Tibial artery (tissue), 4 donors: ENCODE measurements around the gene SIDT2.

ENCODE experiments used
- DNase-seq, 2 donors: peaks; one replicate each; pipeline ENCODE4 v3.0.0-alpha.2; 2019
- H3K27ac ChIP-seq, 2 donors: fragments of 200-600 bp; sonication (generic) in 1 of 2; 1 replicate in 1 of 2; 2 replicates in 1 of 2; pipeline ENCODE4 v1.5.1; 2018 to 2019; ENCODE audit warnings: mild to moderate bottlenecking in 1 of 2
- H3K27me3 ChIP-seq, 2 donors: fragments of 200-600 bp; sonication (generic) in 1 of 2; one replicate each; pipeline versions ENCODE4 v1.5.1 to v1.6.0; 2016 to 2019
- H3K36me3 ChIP-seq, 3 donors: fragments of 200-600 bp; sonication (generic) in 2 of 3; one replicate each; pipeline ENCODE4 v1.5.1; 2016 to 2019; ENCODE audit warnings: mild to moderate bottlenecking in 2 of 3
- H3K4me1 ChIP-seq, 4 donors: fragments of 200-600 bp; sonication (generic) in 2 of 4; 1 replicate in 3 of 4; 2 replicates in 1 of 4; pipeline ENCODE4 v1.5.1; 2016 to 2019
- H3K4me3 ChIP-seq, 2 donors: fragments of 200-600 bp; sonication (generic) in 1 of 2; 1 replicate in 1 of 2; 2 replicates in 1 of 2; pipeline ENCODE4 v1.5.1; 2018 to 2019; ENCODE audit warnings: mild to moderate bottlenecking in 2 of 2
- H3K9me3 ChIP-seq, 3 donors: fragments of 200-600 bp; sonication (generic) in 1 of 3; one replicate each; pipeline ENCODE4 v1.5.1; 2016 to 2019
- intact Hi-C: fragments of 100-400 bp; cut with DNase I; formaldehyde crosslinking; loops from one replicate; pipeline ENCODE4 v1.15.0; 2023; ENCODE audit warnings: low total_unique reads
- TF ChIP-seq, protein P1 (sequence below), 2 experiments: fragments of 200-600 bp in 1 of 2; fragments of 450-650 bp in 1 of 2; IDR thresholded peaks; one replicate each; pipeline ENCODE4 v1.5.1; 2017 to 2019; ENCODE audit warnings: antibody characterized with exemption in 2 of 2, mild to moderate bottlenecking in 1 of 2, moderate library complexity in 1 of 2

SIDT2 gene

DNA sequence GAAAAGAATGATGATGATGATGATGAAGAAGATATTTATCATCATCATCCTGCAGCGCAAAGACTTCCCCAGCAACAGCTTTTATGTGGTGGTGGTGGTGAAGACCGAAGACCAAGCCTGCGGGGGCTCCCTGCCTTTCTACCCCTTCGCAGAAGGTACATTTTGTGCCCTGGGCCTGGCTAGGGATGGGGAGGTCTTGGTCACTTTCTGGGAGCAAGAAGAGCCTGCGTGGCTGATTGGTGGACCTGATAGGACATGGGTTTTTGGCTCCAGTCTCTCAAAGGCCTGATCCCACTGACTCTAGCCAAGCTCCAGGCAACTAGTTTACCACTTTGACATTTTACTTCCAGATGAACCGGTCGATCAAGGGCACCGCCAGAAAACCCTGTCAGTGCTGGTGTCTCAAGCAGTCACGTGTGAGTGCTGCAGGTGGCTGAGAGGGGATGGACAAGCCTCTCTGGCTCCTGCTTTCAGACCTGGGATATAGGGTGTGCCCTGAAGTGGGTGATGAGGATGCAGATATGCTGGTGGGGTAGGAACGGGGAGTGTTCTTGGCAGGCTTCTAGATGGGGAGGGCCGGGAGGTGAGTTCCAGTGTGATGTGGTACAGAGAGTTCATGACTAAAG, 5.3 kb downstream of the SIDT2 start:
- TF ChIP-seq, protein P1, sequence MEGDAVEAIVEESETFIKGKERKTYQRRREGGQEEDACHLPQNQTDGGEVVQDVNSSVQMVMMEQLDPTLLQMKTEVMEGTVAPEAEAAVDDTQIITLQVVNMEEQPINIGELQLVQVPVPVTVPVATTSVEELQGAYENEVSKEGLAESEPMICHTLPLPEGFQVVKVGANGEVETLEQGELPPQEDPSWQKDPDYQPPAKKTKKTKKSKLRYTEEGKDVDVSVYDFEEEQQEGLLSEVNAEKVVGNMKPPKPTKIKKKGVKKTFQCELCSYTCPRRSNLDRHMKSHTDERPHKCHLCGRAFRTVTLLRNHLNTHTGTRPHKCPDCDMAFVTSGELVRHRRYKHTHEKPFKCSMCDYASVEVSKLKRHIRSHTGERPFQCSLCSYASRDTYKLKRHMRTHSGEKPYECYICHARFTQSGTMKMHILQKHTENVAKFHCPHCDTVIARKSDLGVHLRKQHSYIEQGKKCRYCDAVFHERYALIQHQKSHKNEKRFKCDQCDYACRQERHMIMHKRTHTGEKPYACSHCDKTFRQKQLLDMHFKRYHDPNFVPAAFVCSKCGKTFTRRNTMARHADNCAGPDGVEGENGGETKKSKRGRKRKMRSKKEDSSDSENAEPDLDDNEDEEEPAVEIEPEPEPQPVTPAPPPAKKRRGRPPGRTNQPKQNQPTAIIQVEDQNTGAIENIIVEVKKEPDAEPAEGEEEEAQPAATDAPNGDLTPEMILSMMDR (IDR thresholded peaks at IDR 0.05) = no peak
- Histone ChIP-seq H3K36me3 (peaks cover 14 to 70% (median 62%) of the 10 kb centered on the region in 3 donors), H3K9me3 (no peaks in the 10 kb centered on the region), H3K4me3 (no peak overlapping the region), H3K27me3 (no peaks in the 10 kb centered on the region), H3K4me1 (peaks cover 6 to 32% (median 25%) of the 10 kb centered on the region in 4 donors), H3K27ac (no peak overlapping the region)
- intact Hi-C loops = loop anchor here (5.0 kb wide), 1 partner anchor 43 kb away; no protein-coding TSS in a partner anchor
- DNase-seq = no peak

DNA sequence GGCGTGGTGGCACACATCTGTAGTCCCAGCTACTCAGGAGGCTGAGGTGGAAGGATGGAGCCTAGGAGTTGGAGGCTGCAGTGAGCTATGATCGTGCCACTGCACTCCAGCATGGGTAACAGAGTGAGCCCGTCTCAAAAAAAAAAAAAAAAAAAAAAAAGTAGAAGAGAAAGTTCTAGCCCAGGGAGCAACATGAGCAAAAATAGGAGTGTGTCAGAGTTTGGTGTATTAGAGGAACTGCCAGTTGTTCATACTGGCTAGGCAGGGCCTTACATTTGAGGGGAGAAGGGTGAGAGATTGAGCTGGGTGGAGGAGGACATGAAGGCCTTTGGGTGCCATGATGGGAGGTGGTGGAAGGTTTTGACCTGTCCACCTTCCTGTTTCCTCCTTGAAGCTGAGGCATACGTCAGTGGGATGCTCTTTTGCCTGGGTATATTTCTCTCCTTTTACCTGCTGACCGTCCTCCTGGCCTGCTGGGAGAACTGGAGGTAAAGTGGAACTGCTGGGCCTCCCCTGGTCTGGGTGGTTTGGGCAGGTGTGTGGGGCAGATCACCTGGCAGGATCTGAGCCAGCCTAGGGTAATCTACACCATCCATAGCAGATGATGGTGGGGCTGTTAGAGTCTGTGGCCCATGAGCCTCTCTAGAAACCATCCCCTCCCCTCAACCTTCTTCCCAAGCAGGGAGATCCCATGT, 7.3 kb downstream of the SIDT2 start:
- peaks cover 3 to 19% (median 10%) of the 10 kb centered on the region in 4 donors for H3K4me1 ChIP-seq
- H3K36me3 ChIP-seq = peaks cover 26 to 90% (median 82%) of the 10 kb centered on the region in 3 donors
- H3K27me3 ChIP-seq = no peaks in the 10 kb centered on the region
- intact Hi-C loops = no loop called here
- no peaks in the 10 kb centered on the region for H3K9me3 ChIP-seq
- no peak overlapping the region for H3K27ac ChIP-seq
- TF ChIP-seq, protein P1 (IDR thresholded peaks at IDR 0.05) = no peak
- peak in 1 of 2 donors; percentile 46 for DNase-seq
- H3K4me3 ChIP-seq = no peak overlapping the region

DNA sequence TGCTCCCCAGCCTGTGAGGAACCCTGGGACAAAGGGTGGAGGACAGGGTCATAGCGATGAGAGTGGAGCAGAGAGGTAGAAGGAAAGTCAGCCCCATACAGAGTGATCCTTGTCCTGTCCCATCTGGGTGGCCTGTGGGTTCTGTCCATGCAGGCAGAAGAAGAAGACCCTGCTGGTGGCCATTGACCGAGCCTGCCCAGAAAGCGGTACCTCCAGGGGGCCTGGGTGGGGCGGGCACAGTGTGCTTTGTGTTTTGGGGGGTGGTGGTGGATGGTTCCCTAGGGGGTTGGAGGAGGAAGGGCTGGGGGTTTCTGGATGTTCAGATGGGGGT, 7.9 kb downstream of the SIDT2 start:
- TF ChIP-seq, protein P1 (IDR thresholded peaks at IDR 0.05) = no peak
- Histone ChIP-seq H3K27ac (no peak overlapping the region), H3K4me1 (peaks cover 0 to 14% (median 5%) of the 10 kb centered on the region in 4 donors), H3K9me3 (no peaks in the 10 kb centered on the region), H3K27me3 (no peaks in the 10 kb centered on the region), H3K4me3 (no peak overlapping the region), H3K36me3 (peaks cover 26 to 95% (median 87%) of the 10 kb centered on the region in 3 donors)
- DNase-seq = peak in 1 of 2 donors; percentile 60
- intact Hi-C loops = no loop called here

DNA sequence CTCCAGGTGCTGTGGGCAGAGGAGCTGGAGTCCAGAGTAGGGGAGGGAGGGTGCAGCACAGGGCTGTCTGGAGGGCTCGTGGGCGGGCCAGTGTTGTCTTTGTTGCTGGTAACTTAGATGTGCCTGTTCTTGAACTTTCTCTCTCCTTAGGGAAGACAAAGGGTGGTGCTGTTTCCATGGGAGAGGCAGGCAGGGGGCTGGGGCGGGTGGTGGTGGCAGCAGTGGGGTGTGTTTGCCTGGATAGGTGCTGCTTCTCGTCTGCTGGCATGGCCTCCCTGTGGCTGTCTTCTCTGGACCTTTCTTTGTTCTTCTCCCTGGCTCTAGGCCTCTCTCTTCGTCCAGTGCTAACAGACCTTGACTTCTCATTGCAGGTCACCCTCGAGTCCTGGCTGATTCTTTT, 8.5 kb downstream of the SIDT2 start:
- DNase-seq = peak in 1 of 2 donors; percentile 60
- intact Hi-C loops = no loop called here

DNA sequence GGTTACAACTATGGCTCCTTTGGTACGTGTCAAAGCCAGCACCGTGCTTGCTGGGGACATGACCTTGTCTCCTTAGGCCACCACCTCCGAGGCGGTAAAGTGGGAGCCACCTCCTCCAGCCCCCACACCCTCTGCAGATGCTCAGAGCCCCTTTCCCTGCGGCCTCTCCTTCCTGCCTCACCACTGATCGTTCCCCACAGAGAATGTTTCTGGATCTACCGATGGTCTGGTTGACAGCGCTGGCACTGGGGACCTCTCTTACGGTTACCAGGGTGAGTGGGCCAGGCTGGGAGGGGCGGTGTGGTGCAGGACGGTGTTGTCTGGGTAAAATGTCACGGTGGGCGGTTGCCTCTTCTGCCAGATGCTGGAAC, 8.9 kb downstream of the SIDT2 start:
- DNase-seq = peak in 1 of 2 donors; percentile 66
- TF ChIP-seq, protein P1 (IDR thresholded peaks at IDR 0.05) = no peak
- Histone ChIP-seq H3K36me3 (peaks cover 32 to 98% (median 93%) of the 10 kb centered on the region in 3 donors), H3K27me3 (no peaks in the 10 kb centered on the region), H3K27ac (no peak overlapping the region), H3K4me3 (no peak overlapping the region), H3K4me1 (peaks cover 0 to 5% (median 0%) of the 10 kb centered on the region in 4 donors), H3K9me3 (no peaks in the 10 kb centered on the region)
- intact Hi-C loops = no loop called here

More for the DNA sequence above, 8.5 kb downstream of the SIDT2 start:
- no peak overlapping the region for H3K4me3 ChIP-seq
- TF ChIP-seq, protein P1 (IDR thresholded peaks at IDR 0.05) = no peak
- H3K9me3 ChIP-seq = no peaks in the 10 kb centered on the region
- peaks cover 29 to 98% (median 93%) of the 10 kb centered on the region in 3 donors for H3K36me3 ChIP-seq
- no peaks in the 10 kb centered on the region for H3K27me3 ChIP-seq
- no peak overlapping the region for H3K27ac ChIP-seq
- peaks cover 0 to 8% (median under 1%) of the 10 kb centered on the region in 4 donors for H3K4me1 ChIP-seq
